K562 (cell line): Measurements from ENCODE around the gene SLC24A3. TPM values are rescaled to one million over a fixed set of nuclear protein-coding genes. Genes with fewer than 3 reads are reported as not detected.

ENCODE experiments used
- ATAC-seq: fragments of 200-7000 bp; cut with Tn5 transposase; 3 replicates; pipeline ENCODE4 v1.9.1; 2020; ENCODE audit warnings: moderate library complexity
- BruUV-seq: library from RNA; stranded (reverse); fragments of 400-500 nt; replicated peaks from 2 replicates; lab custom pipeline; 2021; lab: Mats Ljungman, UMichigan
- CTCF ChIA-PET: fragments of 300-600 bp; formaldehyde crosslinking; extraction: SDS; loops from one replicate; lab custom pipeline; 2021; ENCODE audit warnings: low intra/inter-chr PET ratio; lab: Yijun Ruan, JAX
- POLR2A ChIA-PET: fragments of 300-600, 350-650 bp; sonication (Branson Sonifier 250); formaldehyde crosslinking; extraction: SDS; loops from one replicate; lab custom pipeline; 2021; ENCODE audit warnings: antibody characterized with exemption, inconsistent platforms; lab: Yijun Ruan, JAX
- DNase-seq, 4 experiments: peaks; one replicate each; pipeline versions ENCODE4 v3.0.0 to v3.0.0-alpha.2; 2011 to 2018; ENCODE audit warnings: low spot score in 3 of 4, mixed read lengths in 3 of 4; ENCODE audit errors: extremely low read depth in 1 of 4
- FAIRE-seq: peaks from 2 replicates; lab custom pipeline; 2011; peaks lifted over from hg19 to GRCh38; lab: Jason Lieb, UNC
- H2AFZ ChIP-seq: 2 replicates; pipeline ENCODE4 v1.6.0; 2011; ENCODE audit warnings: low read depth, low read length, control low read depth, inconsistent platforms
- H3K27ac ChIP-seq: fragments of 200-600 bp; 3 replicates; pipeline ENCODE4 v1.8.0; 2011; ENCODE audit warnings: low read depth, mild to moderate bottlenecking, control low read depth, inconsistent platforms, low read length, moderate library complexity, mixed read lengths; ENCODE audit errors: extremely low read depth
- H3K27me3 ChIP-seq, 2 experiments: fragments of 300-600 bp in 1 of 2; 2 replicates in 1 of 2; 3 replicates in 1 of 2; pipeline versions ENCODE4 v1.6.0 to v1.8.0; 2011; ENCODE audit warnings: inconsistent platforms in 2 of 2, low read length in 2 of 2, mild to moderate bottlenecking in 1 of 2, mixed read lengths in 1 of 2, moderate library complexity in 1 of 2; ENCODE audit not compliant: control insufficient read depth in 2 of 2, insufficient read depth in 2 of 2
- H3K36me3 ChIP-seq: fragments of 300-600 bp; 3 replicates; pipeline ENCODE4 v1.8.0; 2011; ENCODE audit warnings: mild to moderate bottlenecking, low read length, inconsistent platforms; ENCODE audit not compliant: control insufficient read depth, insufficient read depth
- H3K4me1 ChIP-seq, 2 experiments: fragments of 200-600 bp in 1 of 2; replicated peaks in 1 of 2; 2 replicates in 1 of 2; 3 replicates in 1 of 2; pipeline versions ENCODE4 v1.5.1 to v1.8.0; 2011; ENCODE audit warnings: inconsistent platforms in 2 of 2, low read length in 2 of 2, mild to moderate bottlenecking in 1 of 2, mixed read lengths in 1 of 2, moderate library complexity in 1 of 2; ENCODE audit not compliant: control insufficient read depth in 2 of 2, insufficient read depth in 2 of 2
- H3K4me2 ChIP-seq: 2 replicates; pipeline ENCODE4 v1.6.1; 2011; ENCODE audit warnings: low read length, control low read depth, inconsistent platforms, mixed read lengths; ENCODE audit not compliant: insufficient read depth
- H3K4me3 ChIP-seq: fragments of 200-600 bp; sonication (generic), shearing (Covaris generic); 2 replicates; pipeline ENCODE4 v1.5.1; 2016; ENCODE audit warnings: control low read depth, inconsistent platforms
- H3K79me2 ChIP-seq: fragments of 200-600 bp; 3 replicates; pipeline ENCODE4 v1.8.0; 2011; ENCODE audit warnings: low read length, inconsistent platforms; ENCODE audit not compliant: control insufficient read depth, insufficient read depth
- H3K9ac ChIP-seq, 2 experiments: 2 replicates each; pipeline versions ENCODE4 v1.6.0 to v1.6.1; 2011; ENCODE audit warnings: low read depth in 2 of 2, low read length in 2 of 2, control low read depth in 1 of 2, inconsistent platforms in 1 of 2, mild to moderate bottlenecking in 1 of 2, mixed read lengths in 1 of 2; ENCODE audit not compliant: insufficient read depth in 1 of 2
- H3K9me1 ChIP-seq: one replicate; pipeline ENCODE4 v1.6.0; 2011; ENCODE audit warnings: inconsistent platforms, mild to moderate bottlenecking, low read length, moderate library complexity; ENCODE audit not compliant: control insufficient read depth, insufficient read depth
- H3K9me3 ChIP-seq: replicated peaks from 2 replicates; pipeline ENCODE4 v1.5.1; 2011; ENCODE audit warnings: low read depth, low read length, inconsistent platforms; ENCODE audit not compliant: control insufficient read depth, insufficient read depth
- H4K20me1 ChIP-seq: replicated peaks from 2 replicates; pipeline ENCODE4 v1.6.1; 2011; ENCODE audit warnings: low read length, inconsistent platforms, mixed read lengths; ENCODE audit not compliant: control insufficient read depth, insufficient read depth
- ARID3B ChIP-seq: fragments of 250-450 bp; sonication (Bioruptor Pico); IDR thresholded peaks from 2 replicates; pipeline ENCODE4 v1.4.0; 2020; ENCODE audit warnings: borderline replicate concordance
- ATF3 ChIP-seq, 2 experiments: fragments of 450-650 bp in 1 of 2; sonication (generic) in 1 of 2; formaldehyde crosslinking in 1 of 2; IDR thresholded peaks in 1 of 2; conservative IDR thresholded peaks in 1 of 2; 2 replicates each; pipeline versions ENCODE4 v1.6.1 to v1.8.1; 2016 to 2023; ENCODE audit warnings: mild to moderate bottlenecking in 2 of 2, moderate library complexity in 2 of 2, inconsistent platforms in 1 of 2, missing genetic modification reagents in 1 of 2
- CTBP1 ChIP-seq: fragments of 450-650 bp; IDR thresholded peaks from 2 replicates; pipeline ENCODE4 v1.6.1; 2016; ENCODE audit warnings: borderline replicate concordance
- EGR1 ChIP-seq: fragments of 450-650 bp; conservative IDR thresholded peaks from 2 replicates; pipeline ENCODE4 v1.6.1; 2017; ENCODE audit warnings: mild to moderate bottlenecking
- EWSR1 ChIP-seq: fragments of 450-650 bp; IDR thresholded peaks from 2 replicates; pipeline ENCODE4 v1.6.1; 2018; ENCODE audit warnings: borderline replicate concordance, mild to moderate bottlenecking, low read depth, moderate library complexity; ENCODE audit not compliant: partially characterized antibody
- HSF4 ChIP-seq: fragments of 250-450 bp; sonication (Bioruptor Pico); IDR thresholded peaks from 2 replicates; pipeline ENCODE4 v2.1.2; 2022; ENCODE audit warnings: mild to moderate bottlenecking, moderate library complexity, borderline replicate concordance
- NBN ChIP-seq: fragments of 450-650 bp; IDR thresholded peaks from 2 replicates; pipeline ENCODE4 v1.6.1; 2016; ENCODE audit warnings: low read depth, mild to moderate bottlenecking
- NONO ChIP-seq, 2 experiments: fragments of 200-400 bp in 1 of 2; fragments of 450-650 bp in 1 of 2; formaldehyde crosslinking in 1 of 2; IDR thresholded peaks; 2 replicates each; pipeline ENCODE4 v1.6.1; 2017; ENCODE audit warnings: low read depth in 2 of 2, mild to moderate bottlenecking in 2 of 2, moderate library complexity in 2 of 2, low read length in 1 of 2
- POLR2A ChIP-seq: fragments of 450-650 bp; conservative IDR thresholded peaks from 2 replicates; pipeline ENCODE4 v1.6.1; 2016
- POLR2AphosphoS5 ChIP-seq: IDR thresholded peaks from 2 replicates; pipeline ENCODE4 v1.6.1; 2011; ENCODE audit warnings: mild to moderate bottlenecking, low read depth, low read length, moderate library complexity; ENCODE audit not compliant: control insufficient read depth, insufficient read depth
- RB1 ChIP-seq: fragments of 450-650 bp; IDR thresholded peaks from 2 replicates; pipeline ENCODE4 v1.6.1; 2017; ENCODE audit warnings: low read depth, mild to moderate bottlenecking
- RBM25 ChIP-seq: fragments of 200-400 bp; formaldehyde crosslinking; IDR thresholded peaks from 2 replicates; pipeline ENCODE4 v1.6.1; 2018; ENCODE audit warnings: low read length, low read depth, moderate library complexity; ENCODE audit not compliant: severe bottlenecking
- SMAD4 ChIP-seq: fragments of 250-450 bp; sonication (Bioruptor Pico); conservative IDR thresholded peaks from 2 replicates; pipeline ENCODE4 v1.8.0; 2021; ENCODE audit warnings: inconsistent platforms, mild to moderate bottlenecking, moderate library complexity
- ZKSCAN1 ChIP-seq: fragments of 150-350 bp; IDR thresholded peaks from 2 replicates; pipeline ENCODE4 v1.6.1; 2016; ENCODE audit warnings: low read depth, low read length
- ZNF232 ChIP-seq: sonication (generic); formaldehyde crosslinking; IDR thresholded peaks from 2 replicates; pipeline ENCODE4 v1.8.0; 2022; ENCODE audit warnings: mild to moderate bottlenecking, missing genetic modification reagents
- ZNF277 ChIP-seq: fragments of 250-450 bp; sonication (Bioruptor Pico); IDR thresholded peaks from 2 replicates; pipeline ENCODE4 v1.8.0; 2022; ENCODE audit warnings: inconsistent platforms, mild to moderate bottlenecking, moderate library complexity, borderline replicate concordance
- ZNF507 ChIP-seq: conservative IDR thresholded peaks from 2 replicates; pipeline ENCODE4 v1.6.1; 2017; ENCODE audit warnings: missing genetic modification characterization, missing compliant biosample characterization
- ZNF785 ChIP-seq: fragments of 250-450 bp; sonication (Bioruptor Pico); IDR thresholded peaks from 2 replicates; pipeline ENCODE4 v1.4.0; 2020; ENCODE audit warnings: mild to moderate bottlenecking
- WGBS: fragments of 100-300 bp; shearing (Covaris generic); methylation state at CpG from one replicate; pipeline ENCODE4 v1.1.6; 2016; ENCODE audit warnings: low coverage, mixed read lengths; ENCODE audit not compliant: insufficient coverage; ENCODE audit errors: missing lambda C conversion rate; 5-methylcytosine and 5-hydroxymethylcytosine counted together
- in situ Hi-C: fragments of 300-500 bp; cut with MboI; formaldehyde crosslinking; loops from 4 replicates; pipeline ENCODE4 v1.15.0; 2018; ENCODE audit warnings: inconsistent platforms, mixed read lengths
- intact Hi-C: fragments of 100-400 bp; cut with micrococcal nuclease; formaldehyde crosslinking; loops from 2 replicates; pipeline ENCODE4 v1.14.2; 2022
- polyA plus RNA-seq, 8 experiments: library from polyadenylated mRNA; depleted of rRNA in 4 of 8; stranded (reverse) in 5 of 8; unstranded in 3 of 8; fragments of >200 nt; fragmentation: Nextera tagmentation in 2 of 8; fragmentation: Illumina TruSeq in 1 of 8; extraction: Ambion mirVana in 2 of 8; extraction: Trizol in 1 of 8; gene quantifications; 2 replicates each; pipeline versions ENCODE4 v1.2.1 to v1.2.3, GENCODE V29; 2011 to 2014; ENCODE audit warnings: inconsistent platforms in 1 of 8, missing spikeins in 1 of 8
- total RNA-seq, 7 experiments: library from RNA; depleted of rRNA in 6 of 7; stranded (reverse); fragments of >200 nt in 6 of 7; fragmentation: Illumina TruSeq in 2 of 7; extraction: Trizol in 2 of 7; gene quantifications; 2 replicates each; pipeline versions ENCODE4 v1.2.1 to v1.2.3, GENCODE V29; 2011 to 2021; ENCODE audit warnings: low replicate concordance in 1 of 7
- TF ChIP-seq, protein P1 (sequence below): sonication (generic); formaldehyde crosslinking; IDR thresholded peaks from 2 replicates; pipeline ENCODE4 v1.8.0; 2022; ENCODE audit warnings: mild to moderate bottlenecking, low read depth, missing genetic modification reagents

SLC24A3 gene
- total and polyA plus RNA-seq, 9 of the 15 experiments (the other 6 are each of a cell fraction or from before 2014, with no cell fraction given) = not detected

DNA sequence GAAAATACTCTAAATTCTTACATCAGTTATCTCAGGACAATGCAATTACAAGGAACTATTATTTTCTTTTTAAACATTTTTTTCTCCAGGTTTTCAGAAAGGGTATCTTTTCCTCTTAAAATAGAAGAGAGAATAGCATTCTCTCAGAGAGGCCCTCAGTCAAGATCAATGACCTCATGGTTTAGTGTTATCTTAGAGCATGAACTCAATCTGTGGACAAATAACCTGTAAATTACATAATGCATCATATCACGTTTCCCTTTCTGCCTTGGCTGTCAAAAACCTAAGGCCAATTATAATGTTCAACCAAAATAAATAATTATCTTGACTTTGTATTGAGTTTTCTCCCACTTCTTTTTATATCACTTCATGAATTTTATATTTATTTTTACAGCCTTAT is 202.2 kb downstream of the SLC24A3 start:
- ATAC-seq (no peak), DNase-seq (no peak), FAIRE-seq (no peak)
- no TSS peak for BruUV-seq
- Histone ChIP-seq H4K20me1 (no peaks in the 10 kb centered on the region), H3K36me3 (no peaks in the 10 kb centered on the region), H3K79me2 (no peaks in the 10 kb centered on the region), H2AFZ (no peak overlapping the region), H3K4me3 (no peak overlapping the region), H3K9me3 (no peaks in the 10 kb centered on the region), H3K27me3 (no peaks in the 10 kb centered on the region), H3K27ac (no peak overlapping the region), H3K4me2 (no peak overlapping the region), H3K9ac (no peak overlapping the region), H3K4me1 (no peaks in the 10 kb centered on the region), H3K9me1 (no peaks in the 10 kb centered on the region)
- WGBS = 0% methylated on average over 1 of the region's 1 CpG
- ChIA-PET POLR2A (no interaction called here), CTCF (no interaction called here)
- in situ Hi-C loops = no loop called here
- intact Hi-C loops = no loop called here
- TF ChIP-seq ZNF507 (tag) (no peak), HSF4 (CRISPR knock-in tag) (no peak), POLR2A (no peak), NONO (IDR thresholded peaks at IDR 0.05; ENCODE audit: low read depth in 2 of 2, low read length in 1 of 2) (no peak), SMAD4 (CRISPR knock-in tag) (no peak), ZNF232 (no peak), POLR2AphosphoS5 (no peak), RBM25 (no peak), ARID3B (no peak), ZKSCAN1 (no peak), CTBP1 (no peak), NBN (no peak), ZNF277 (CRISPR knock-in tag) (no peak), ATF3 (IDR thresholded peaks at IDR 0.05) (no peak), ATF3 (CRISPR knock-in tag; conservative IDR thresholded peaks at IDR 0.05) (no peak), ZNF785 (CRISPR knock-in tag) (no peak), EGR1 (no peak), RB1 (no peak), EWSR1 (no peak)
- TF ChIP-seq, protein P1, sequence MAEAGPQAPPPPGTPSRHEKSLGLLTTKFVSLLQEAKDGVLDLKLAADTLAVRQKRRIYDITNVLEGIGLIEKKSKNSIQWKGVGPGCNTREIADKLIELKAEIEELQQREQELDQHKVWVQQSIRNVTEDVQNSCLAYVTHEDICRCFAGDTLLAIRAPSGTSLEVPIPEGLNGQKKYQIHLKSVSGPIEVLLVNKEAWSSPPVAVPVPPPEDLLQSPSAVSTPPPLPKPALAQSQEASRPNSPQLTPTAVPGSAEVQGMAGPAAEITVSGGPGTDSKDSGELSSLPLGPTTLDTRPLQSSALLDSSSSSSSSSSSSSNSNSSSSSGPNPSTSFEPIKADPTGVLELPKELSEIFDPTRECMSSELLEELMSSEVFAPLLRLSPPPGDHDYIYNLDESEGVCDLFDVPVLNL (CRISPR knock-in tag) = no peak
